ENCODE results near the gene AXIN1. TPM values are rescaled to one million over a fixed set of nuclear protein-coding genes. Genes with fewer than 3 reads are reported as not detected.

Gene AXIN1
- total and polyA plus RNA-seq, 9 of the 15 experiments (the other 6 are each of a cell fraction or from before 2014, with no cell fraction given): 0.42 to 58.0 (median 25.9) TPM

DNA sequence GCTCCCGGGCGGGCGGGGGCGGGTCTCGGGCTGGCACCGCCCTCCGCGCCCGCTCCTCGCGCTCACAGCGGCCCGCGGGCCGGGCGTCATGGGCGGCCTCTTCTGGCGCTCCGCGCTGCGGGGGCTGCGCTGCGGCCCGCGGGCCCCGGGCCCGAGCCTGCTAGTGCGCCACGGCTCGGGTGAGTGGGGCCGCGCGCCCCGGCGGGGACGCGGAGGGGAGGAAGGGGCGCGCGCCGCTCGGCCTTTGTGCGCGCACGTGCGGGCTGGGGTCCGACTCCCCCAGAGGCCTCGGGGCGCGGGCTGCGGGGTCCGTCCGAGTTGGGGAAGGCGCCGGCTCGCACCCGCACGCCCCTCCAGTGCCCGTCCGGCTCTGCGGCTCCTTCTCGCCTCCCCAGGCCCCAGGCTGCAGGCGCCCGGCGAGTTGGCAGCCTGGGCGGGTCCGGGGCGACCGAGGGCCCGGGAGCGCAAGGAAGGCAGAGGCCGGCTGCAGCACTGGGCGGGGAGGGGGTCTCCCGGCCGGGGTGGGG is 44.7 kb upstream of the AXIN1 start, which contains the start of gene NME4 (continued):
- no peak for TF ChIP-seq BRF1 (IDR thresholded peaks at IDR 0.05; ENCODE audit: borderline replicate concordance, extremely low read depth, insufficient read length)
- TF ChIP-seq, protein P1, sequence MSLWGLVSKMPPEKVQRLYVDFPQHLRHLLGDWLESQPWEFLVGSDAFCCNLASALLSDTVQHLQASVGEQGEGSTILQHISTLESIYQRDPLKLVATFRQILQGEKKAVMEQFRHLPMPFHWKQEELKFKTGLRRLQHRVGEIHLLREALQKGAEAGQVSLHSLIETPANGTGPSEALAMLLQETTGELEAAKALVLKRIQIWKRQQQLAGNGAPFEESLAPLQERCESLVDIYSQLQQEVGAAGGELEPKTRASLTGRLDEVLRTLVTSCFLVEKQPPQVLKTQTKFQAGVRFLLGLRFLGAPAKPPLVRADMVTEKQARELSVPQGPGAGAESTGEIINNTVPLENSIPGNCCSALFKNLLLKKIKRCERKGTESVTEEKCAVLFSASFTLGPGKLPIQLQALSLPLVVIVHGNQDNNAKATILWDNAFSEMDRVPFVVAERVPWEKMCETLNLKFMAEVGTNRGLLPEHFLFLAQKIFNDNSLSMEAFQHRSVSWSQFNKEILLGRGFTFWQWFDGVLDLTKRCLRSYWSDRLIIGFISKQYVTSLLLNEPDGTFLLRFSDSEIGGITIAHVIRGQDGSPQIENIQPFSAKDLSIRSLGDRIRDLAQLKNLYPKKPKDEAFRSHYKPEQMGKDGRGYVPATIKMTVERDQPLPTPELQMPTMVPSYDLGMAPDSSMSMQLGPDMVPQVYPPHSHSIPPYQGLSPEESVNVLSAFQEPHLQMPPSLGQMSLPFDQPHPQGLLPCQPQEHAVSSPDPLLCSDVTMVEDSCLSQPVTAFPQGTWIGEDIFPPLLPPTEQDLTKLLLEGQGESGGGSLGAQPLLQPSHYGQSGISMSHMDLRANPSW (CRISPR knock-in tag; IDR thresholded peaks at IDR 0.05): no peak
- TF ChIP-seq, protein P2, sequence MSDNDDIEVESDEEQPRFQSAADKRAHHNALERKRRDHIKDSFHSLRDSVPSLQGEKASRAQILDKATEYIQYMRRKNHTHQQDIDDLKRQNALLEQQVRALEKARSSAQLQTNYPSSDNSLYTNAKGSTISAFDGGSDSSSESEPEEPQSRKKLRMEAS (CRISPR knock-in tag; IDR thresholded peaks at IDR 0.05): 0 out of 2 replicates have a peak, but pooled peaks have one; percentile 21
- TF ChIP-seq, protein P3, sequence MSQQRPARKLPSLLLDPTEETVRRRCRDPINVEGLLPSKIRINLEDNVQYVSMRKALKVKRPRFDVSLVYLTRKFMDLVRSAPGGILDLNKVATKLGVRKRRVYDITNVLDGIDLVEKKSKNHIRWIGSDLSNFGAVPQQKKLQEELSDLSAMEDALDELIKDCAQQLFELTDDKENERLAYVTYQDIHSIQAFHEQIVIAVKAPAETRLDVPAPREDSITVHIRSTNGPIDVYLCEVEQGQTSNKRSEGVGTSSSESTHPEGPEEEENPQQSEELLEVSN (IDR thresholded peaks at IDR 0.05; ENCODE audit: borderline replicate concordance in 1 of 2, extremely low read depth in 1 of 2, insufficient read depth in 1 of 2, insufficient read length in 1 of 2, low read depth in 1 of 2, low read length in 1 of 2, poor library complexity in 1 of 2, severe bottlenecking in 1 of 2): peak in 1 of 2 experiments; percentile 60
- peak; percentile 84 for TF ChIP-seq RB1 (IDR thresholded peaks at IDR 0.05; ENCODE audit: low read depth)
- no peak for TF ChIP-seq KDM1A (IDR thresholded peaks at IDR 0.05)
- TF ChIP-seq CC2D1A (IDR thresholded peaks at IDR 0.05): no peak
- TF ChIP-seq ZFP36 (IDR thresholded peaks at IDR 0.05; ENCODE audit: low read depth, low read length, partially characterized antibody): no peak
- TF ChIP-seq, protein P4, sequence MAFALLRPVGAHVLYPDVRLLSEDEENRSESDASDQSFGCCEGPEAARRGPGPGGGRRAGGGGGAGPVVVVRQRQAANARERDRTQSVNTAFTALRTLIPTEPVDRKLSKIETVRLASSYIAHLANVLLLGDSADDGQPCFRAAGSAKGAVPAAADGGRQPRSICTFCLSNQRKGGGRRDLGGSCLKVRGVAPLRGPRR (CRISPR knock-in tag; IDR thresholded peaks at IDR 0.05): no peak
- TF ChIP-seq, protein P5, sequence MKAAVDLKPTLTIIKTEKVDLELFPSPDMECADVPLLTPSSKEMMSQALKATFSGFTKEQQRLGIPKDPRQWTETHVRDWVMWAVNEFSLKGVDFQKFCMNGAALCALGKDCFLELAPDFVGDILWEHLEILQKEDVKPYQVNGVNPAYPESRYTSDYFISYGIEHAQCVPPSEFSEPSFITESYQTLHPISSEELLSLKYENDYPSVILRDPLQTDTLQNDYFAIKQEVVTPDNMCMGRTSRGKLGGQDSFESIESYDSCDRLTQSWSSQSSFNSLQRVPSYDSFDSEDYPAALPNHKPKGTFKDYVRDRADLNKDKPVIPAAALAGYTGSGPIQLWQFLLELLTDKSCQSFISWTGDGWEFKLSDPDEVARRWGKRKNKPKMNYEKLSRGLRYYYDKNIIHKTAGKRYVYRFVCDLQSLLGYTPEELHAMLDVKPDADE (conservative IDR thresholded peaks at IDR 0.05; ENCODE audit: control insufficient read depth, low read depth, low read length): peak; percentile 82; the same call in 1 of the 2 replicates
- peak; percentile 72 for TF ChIP-seq BHLHE40 (IDR thresholded peaks at IDR 0.05; ENCODE audit: low read length)
- TF ChIP-seq, protein P6, sequence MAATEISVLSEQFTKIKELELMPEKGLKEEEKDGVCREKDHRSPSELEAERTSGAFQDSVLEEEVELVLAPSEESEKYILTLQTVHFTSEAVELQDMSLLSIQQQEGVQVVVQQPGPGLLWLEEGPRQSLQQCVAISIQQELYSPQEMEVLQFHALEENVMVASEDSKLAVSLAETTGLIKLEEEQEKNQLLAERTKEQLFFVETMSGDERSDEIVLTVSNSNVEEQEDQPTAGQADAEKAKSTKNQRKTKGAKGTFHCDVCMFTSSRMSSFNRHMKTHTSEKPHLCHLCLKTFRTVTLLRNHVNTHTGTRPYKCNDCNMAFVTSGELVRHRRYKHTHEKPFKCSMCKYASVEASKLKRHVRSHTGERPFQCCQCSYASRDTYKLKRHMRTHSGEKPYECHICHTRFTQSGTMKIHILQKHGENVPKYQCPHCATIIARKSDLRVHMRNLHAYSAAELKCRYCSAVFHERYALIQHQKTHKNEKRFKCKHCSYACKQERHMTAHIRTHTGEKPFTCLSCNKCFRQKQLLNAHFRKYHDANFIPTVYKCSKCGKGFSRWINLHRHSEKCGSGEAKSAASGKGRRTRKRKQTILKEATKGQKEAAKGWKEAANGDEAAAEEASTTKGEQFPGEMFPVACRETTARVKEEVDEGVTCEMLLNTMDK (IDR thresholded peaks at IDR 0.05; ENCODE audit: borderline replicate concordance, insufficient read depth, low read depth, low read length, poor library complexity, severe bottlenecking): peak; percentile 24
- TF ChIP-seq, protein P7, sequence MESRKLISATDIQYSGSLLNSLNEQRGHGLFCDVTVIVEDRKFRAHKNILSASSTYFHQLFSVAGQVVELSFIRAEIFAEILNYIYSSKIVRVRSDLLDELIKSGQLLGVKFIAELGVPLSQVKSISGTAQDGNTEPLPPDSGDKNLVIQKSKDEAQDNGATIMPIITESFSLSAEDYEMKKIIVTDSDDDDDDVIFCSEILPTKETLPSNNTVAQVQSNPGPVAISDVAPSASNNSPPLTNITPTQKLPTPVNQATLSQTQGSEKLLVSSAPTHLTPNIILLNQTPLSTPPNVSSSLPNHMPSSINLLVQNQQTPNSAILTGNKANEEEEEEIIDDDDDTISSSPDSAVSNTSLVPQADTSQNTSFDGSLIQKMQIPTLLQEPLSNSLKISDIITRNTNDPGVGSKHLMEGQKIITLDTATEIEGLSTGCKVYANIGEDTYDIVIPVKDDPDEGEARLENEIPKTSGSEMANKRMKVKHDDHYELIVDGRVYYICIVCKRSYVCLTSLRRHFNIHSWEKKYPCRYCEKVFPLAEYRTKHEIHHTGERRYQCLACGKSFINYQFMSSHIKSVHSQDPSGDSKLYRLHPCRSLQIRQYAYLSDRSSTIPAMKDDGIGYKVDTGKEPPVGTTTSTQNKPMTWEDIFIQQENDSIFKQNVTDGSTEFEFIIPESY (CRISPR knock-in tag; IDR thresholded peaks at IDR 0.05): no peak
- TF ChIP-seq SLC30A9 (CRISPR knock-in tag; IDR thresholded peaks at IDR 0.05): no peak
- TF ChIP-seq GATAD2B (IDR thresholded peaks at IDR 0.05; ENCODE audit: borderline replicate concordance): peak; percentile 79
- TF ChIP-seq ZNF780A (CRISPR knock-in tag; IDR thresholded peaks at IDR 0.05): no peak
- no peak for TF ChIP-seq GATAD2A (IDR thresholded peaks at IDR 0.05)

Measured in K562 (cell line).